ENCODE measurements around the gene SLC9C2.
"Not testable (repeated sequence)": the region's sequence is repeated elsewhere in the genome, so short reads cannot be mapped to it uniquely, and the experiment has no call there.

SLC9C2 gene

DNA sequence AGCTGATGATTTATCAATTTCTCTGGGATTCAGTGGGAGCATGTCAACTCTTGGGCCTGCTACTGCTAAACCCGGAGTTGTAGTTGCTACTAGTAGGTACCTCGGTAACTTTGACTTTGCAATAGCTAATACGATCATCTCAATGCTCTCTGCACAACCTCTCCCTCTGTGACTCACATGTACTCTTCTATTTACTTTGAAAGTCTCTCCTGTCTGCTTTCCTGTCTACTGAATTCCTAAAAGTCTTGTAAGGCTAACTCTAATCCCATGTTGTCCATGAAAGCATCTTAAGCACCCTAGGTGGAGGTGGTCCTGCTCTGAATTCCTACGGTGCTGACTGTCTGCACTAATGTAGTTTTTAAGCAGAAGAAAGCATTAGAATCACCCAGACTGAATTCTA lies 29.3 kb downstream of the SLC9C2 start:
- no peak for DNase-seq

DNA sequence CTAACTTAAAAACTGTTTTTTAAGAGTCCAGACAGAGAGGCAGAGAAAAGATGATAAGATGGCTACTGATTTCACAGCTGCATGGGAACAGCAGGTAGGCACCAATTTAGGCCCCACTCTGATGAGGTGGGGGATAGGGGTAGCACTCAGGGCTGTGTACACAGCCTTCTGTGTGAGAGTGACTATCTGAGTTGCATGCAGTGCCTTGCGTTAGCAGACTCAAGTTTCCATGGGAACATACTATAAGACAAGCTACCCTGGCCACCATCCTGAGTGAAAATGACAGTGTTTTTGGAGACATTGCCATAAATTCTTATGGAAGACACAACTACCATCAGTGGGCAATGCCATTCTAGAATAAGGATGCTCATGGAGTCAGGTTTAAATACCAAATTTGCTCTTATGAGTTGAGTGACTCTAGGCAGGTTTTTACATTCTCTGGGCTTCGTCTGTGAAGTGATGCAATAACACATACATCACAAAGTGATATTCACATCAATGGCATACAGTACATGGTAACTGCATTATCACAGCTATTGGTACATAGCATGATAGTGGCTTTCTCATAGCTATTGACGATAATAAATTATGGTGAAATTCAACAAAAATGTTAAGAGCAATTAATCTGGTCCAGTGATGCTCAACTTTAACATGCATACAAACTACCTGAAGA lies 30.5 kb downstream of the SLC9C2 start:
- DNase-seq = no peak

DNA sequence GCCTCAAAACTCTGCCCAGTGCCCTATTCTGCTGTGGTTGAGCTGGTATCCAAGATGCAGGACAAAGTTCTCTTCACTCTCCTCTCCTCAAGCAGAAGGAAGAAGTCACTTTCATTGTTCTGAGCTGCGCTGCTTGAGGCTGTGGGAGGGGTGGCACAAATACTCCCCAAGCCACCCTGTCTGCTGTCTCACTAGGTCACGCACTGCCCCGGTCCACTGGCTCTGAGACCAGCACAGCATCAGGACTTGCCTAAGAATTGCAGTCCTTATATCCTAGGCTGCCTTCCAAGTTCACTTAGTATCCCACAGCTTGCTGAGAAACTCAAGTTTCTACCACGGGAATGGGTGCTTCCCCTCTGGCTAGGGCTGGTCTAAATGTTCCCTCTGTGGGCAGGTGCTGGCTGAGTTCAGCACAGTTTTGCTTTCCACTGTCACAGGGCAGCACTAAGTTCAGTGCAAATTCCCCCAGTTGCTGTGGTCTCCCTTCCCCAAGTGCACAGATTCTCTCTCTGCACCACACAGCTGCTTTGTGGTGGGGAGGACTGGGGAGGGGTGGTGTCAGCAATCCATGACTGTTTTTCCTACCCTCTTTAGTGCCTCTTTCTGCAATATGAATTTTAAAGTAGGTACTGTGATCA lies 32.4 kb downstream of the SLC9C2 start:
- DNase-seq = no peak

DNA sequence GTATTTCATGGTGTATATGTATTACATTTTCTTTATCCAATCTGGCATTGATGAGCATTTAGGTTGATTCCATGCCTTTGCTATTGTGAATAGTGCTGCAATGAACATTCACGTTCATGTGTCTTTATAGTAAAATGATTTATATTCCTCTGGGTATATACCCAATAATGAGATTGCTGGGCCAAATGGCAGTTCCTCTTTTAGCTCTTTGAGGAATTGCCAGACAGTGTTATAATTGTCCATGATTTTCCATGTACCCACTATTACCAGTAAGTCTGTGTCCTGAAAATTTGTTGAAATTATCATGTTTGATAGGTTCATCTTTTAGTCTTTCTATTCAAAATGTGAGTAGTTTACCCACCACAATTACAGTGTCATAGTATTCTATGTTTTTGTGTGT lies 34.4 kb downstream of the SLC9C2 start:
- peak in 1 of 2 donors; percentile 1 for DNase-seq

- DNase-seq = not testable (repeated sequence)
Observed at GRCh38 chr1:173563846-173564245, 39.0 kb downstream of the SLC9C2 start.

DNA sequence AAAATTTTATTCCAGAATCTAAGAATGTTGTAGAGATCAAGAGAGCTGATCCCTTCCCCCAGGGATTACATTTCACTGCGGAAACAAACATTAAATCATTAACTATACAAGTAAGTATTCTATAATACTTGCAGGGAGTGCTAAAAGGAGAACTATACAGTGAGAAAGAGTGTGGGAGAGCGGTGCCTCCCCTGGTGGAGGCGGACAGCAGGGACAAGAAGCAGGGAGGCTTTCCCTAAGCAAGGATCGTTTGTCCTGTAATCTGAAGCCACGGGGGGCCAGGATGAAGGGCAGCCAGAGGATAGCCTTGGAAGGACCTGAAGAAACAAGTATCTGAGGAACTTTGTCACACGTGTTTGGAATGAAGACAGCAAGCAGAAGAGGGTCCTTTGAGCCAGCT lies 40.1 kb downstream of the SLC9C2 start:
- DNase-seq = no peak

- no peak for DNase-seq
Observed at GRCh38 chr1:173561263-173561662, 41.6 kb downstream of the SLC9C2 start.

- DNase-seq = no peak
Observed at GRCh38 chr1:173560285-173560880, 42.5 kb downstream of the SLC9C2 start.

DNA sequence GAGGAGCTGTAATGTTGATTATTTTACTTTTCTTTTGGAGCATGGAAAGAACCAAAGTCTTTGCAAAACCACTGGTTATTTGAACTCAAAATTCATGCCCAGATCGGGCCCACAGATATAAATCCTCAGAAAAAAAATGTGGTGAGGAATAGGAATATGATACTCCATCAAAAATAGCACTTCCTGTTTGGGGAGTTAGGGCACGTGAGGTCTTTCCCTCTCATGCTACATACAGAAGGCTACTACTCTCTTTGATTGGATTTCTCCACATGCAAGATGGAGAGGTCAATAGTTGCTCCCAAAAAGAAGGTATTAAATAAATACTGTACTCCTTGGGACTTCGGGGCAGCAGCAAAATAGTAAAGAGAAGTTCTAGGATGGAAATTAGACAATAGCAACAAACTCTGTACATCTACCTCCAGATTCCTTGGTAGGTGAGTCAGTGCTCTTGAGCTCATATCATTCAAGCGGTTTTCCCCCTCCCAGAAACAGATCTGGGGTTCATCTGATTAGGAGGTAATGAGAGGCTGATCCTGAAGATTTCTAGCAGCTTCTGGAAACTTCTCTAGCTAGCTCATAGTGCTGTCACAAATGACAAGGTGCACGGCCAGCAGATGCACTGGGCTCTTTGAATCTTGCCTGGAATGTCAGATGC lies 47.1 kb downstream of the SLC9C2 start:
- no peak for DNase-seq

DNA sequence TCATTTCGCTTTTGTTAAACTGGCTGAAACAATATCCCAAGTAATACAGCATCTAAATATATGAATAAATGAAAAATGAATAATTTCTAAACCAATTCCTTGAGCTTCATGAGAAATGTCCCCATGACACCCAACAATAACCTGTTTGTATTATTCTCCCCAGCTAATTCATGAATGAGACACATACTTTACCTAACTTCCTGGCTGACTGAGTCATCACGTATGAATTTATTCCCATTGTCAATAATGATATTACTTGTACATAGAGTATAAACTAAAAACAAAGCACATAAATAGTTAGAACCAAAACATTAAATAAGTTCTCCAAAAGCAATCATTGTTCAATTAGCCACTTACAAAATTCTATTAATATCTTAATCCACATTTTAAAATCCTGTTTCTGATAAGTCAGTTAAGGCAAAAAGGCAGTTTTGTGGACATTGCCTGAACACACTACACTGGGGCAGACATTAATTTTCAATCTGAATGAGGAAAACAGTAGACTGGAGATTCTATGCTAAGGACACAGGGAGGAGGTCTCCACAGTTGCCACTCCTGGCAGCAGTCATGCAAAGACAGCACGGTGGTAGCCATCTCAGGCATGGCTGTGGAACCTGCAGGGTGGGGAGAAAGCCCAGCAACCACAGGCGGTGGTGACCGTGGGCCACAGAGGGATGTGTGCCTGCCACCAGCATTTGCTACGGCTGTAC lies 48.2 kb downstream of the SLC9C2 start:
- no peak for DNase-seq

DNA sequence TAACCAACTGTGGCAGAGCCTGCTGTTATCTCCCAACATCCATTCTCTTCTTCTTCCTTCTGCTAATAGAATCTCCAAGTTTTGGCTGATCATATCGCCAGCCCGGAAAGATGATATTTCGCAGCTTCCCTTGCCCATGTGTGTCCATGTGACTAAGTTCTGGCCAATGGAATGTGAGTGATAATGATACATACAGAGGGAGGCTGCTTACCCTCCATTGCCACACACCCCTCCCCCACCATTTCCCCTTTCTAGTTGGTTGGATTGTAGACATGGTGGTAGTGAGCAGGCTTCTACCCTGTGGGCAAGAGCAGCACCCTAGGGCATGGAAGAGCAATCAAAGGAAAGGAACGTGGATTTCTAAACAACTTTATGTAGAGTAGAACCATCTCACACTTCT lies 48.8 kb downstream of the SLC9C2 start:
- DNase-seq = no peak

DNA sequence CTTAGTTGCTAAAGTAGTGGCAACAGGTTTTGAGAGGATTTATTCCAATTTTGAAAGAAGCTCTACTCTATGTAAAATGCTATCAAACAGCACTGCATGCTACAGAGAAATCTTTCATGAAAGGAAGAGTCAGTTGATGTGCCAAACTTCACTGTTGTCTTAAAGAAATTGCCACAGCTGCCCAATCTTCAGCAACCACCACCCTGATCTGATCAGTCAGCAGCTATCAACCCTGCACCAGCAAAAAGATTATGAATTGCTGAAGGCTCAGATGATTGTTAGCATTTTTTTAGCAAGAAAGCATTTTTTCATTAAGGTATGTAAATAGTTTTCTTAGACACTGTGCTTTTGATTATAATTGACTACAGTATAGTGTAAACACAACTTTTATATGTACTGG lies 49.6 kb downstream of the SLC9C2 start:
- DNase-seq = no peak

DNA sequence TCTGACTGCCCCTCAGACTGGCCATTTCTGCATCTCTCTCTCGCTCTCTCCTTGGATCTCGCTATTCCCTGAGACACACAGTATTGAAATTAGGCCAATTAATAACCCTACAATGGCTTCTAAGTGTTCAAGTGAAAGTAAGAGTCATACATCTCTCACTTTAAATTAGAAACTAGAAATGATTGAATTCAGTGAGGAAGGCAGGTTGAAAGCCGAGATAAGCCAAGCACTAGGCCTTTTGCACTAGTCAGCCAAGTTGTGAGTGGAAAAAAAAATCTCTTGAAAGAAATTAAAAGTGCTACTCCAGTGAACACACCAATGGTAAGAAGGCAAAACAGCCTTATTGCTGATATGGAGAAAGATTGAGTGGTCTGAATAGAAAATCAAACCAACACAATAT lies 51.2 kb downstream of the SLC9C2 start:
- DNase-seq = no peak

DNA sequence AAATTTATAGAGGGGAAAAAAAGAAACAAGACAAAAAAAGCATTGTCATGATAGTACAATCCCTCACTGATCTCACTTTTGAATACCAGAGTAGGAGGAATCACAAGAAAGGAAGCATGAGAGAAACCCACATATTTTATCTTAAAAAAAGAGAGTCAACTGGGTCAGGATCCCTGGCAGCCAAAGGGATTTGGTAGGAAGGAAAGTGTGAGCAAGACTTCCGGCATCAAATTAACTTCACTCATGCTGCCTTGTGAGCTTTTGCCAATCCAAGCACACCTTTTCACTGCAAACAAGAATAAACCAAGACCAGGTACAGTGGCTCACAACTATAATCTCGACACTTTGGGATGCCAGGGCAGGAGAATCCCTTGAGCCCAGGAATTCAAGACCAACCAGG lies 53.1 kb downstream of the SLC9C2 start:
- no peak for DNase-seq

DNA sequence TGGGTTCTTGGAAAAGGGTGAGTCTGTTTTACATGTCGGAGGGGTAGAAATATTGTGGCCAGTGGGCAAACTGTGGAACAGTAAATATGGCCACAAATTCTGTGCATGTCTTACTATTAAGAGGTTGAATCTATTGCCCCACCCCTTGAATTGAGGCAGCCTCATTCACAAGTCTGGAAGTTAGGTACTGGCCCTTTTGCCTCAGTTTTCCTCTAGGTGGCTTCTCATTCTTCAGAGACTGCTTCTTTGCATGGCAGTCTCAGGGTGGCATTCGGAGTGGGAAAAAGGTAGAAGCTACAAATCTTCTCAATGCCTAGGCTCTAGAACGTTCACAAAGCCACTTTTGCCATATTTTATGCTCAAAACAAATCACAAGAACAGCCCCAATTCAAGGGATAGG lies 57.2 kb downstream of the SLC9C2 start:
- no peak for DNase-seq

- no peak for DNase-seq
Observed at GRCh38 chr1:173536223-173536622, 66.6 kb downstream of the SLC9C2 start.

DNA sequence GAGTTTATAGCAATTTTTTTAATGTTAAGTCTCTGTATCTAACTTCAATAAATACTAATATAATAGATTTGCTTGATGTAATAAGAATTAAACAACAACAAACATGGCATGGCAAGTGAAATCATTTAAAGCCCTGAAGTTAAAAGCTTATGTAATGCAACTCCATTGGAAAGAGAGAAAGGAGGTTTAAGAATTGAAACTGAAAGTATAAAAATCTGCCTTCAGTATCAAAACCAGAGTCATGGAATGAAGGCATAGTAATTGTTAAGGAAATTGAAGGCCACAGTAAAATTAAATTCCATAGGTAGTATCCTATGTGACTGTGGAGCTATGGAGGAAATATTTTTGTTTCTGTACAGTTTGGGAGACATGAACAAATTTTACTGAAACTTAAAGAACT lies 70.6 kb downstream of the SLC9C2 start:
- peak in 1 of 2 donors; percentile 14 for DNase-seq

DNA sequence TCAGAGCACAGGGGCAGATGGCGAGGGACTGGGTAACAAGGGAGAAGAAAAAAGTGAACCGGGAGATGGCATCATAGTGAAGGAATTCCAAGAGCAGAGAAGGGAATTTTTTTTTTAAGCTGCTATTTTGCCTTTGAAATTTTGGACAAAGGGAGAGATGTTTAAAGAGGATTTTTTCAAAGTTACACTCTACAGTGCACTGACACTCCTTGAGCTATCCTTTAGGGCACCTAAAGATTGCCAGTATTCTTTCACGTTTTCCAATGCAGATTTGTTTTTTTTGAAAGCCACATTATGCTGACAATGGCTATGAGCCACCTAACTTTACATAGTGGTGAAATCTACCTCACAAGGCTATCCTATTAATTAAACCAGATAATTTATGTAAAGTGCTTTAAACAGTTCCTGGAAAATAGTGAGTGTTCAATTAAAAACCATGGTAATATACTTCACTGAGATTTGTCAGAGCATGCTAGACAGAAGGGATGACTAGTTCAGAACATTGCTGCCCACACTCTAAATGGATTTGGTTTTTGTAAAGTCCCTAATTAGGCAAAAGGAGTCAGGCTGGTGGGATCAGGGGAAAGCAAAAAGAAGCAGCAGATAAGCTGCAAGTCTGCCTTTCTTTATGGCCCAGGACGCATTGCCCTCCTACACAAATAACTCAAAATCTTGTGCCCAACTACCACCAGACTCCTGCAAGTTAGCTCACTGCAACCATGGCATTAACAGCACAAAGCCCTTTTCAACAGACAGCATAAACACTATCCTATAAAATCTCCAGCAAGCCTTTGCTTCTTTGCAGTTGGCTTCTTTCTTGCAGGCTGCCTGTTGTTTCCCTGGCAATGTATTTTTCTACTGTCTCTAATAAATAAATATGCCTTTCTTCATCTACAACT lies 71.8 kb downstream of the SLC9C2 start:
- no peak for DNase-seq

DNA sequence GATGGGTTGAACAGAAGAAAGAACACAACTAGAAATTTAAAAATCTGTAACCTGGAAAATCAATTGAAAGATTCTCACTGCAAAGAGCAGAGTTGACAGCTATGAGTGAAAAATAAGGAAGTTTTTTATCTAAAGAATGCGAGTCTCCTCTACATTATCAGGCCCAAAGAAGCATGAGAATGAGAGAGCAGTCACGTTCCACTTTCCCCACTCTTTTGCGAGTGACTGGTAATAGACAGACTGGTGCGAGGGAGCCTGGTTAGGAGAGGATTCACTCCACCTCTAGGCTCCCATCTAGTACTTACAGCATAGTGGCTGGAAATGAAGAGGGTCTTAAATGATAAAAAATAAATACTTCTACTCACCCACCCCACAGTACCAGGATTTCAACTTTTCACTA lies 73.8 kb downstream of the SLC9C2 start:
- no peak for DNase-seq

- DNase-seq = no peak
Observed at GRCh38 chr1:173527151-173527826, 75.6 kb downstream of the SLC9C2 start.

DNA sequence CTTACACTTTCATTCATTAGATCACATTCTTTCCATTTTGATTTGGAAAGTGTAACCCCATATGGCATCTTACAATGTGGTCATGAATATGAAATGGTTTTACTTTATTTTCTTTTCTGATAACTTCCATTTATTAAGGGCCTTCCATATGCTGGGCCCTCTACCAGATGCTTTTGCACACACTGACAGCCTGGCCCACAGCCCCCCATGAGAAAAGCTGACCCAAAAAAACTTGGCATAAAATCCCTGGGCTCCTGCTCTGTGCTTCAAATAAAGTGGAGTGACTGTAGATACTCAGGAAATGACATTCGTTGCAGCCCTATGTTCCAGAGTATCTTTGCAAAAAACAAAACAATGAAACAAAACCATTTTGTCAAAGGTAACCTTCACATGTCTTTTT lies 76.9 kb downstream of the SLC9C2 start:
- DNase-seq = no peak

DNA sequence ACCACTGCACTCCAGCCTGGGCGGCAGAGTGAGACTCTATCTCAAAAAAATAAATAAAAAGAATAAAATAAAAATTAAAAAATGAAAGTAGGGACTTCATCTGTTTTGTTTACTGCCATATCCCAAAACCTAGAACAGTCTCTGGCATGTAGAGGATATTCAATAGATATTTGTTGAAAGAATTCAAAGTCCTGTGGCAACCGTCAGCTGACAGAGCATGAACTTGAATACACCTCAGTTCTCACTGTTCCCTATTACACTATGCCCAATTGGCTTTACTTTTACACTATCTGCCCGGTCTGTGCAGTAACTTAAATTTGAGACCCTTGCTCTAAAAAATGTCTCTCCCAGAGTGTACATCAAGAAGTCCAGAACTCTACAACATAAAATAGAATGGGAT lies 79.5 kb downstream of the SLC9C2 start:
- no peak for DNase-seq
